ENCODE results near the gene GABRR3. TPM values are rescaled to one million over a fixed set of nuclear protein-coding genes. Genes with fewer than 3 reads are reported as not detected.

The GABRR3 gene
- total RNA-seq, 2 experiments from 2014 or later = not detected

- BruUV-seq (replicated peaks) = no TSS peak
- Histone ChIP-seq H3K4me1 (ENCODE audit: insufficient read depth, low read length, poor library complexity, severe bottlenecking) (peaks cover 7% of the 10 kb centered on the region), H3K36me3 (ENCODE audit: insufficient read depth, low read length) (no peaks in the 10 kb centered on the region), H2AFZ (ENCODE audit: low read length) (no peak overlapping the region), H3K4me2 (ENCODE audit: low read length) (no peak overlapping the region), H4K20me1 (ENCODE audit: insufficient read depth, low read length) (no peaks in the 10 kb centered on the region), H3K4me3 (ENCODE audit: low read depth, low read length, poor library complexity, severe bottlenecking) (no peak overlapping the region), H3K27ac (ENCODE audit: low read depth, low read length, poor library complexity, severe bottlenecking) (no peak overlapping the region), H3K9me2 (ENCODE audit: insufficient read depth, low read length) (no peaks in the 10 kb centered on the region), H3K79me2 (ENCODE audit: insufficient read depth, low read depth, low read length) (no peaks in the 10 kb centered on the region), H3K9me3 (ENCODE audit: low read length) (no peaks in the 10 kb centered on the region)
- intact Hi-C loops (cut with micrococcal nuclease; ENCODE audit: unreplicated experiment) = no loop called here
- no peak for DNase-seq (ENCODE audit: low spot score)
- POLR2A ChIA-PET = interaction anchor here (1.0 to 1.1 kb wide), 2 partner anchors 10 to 179 kb away, joined by 3 to 4 read pairs; no protein-coding TSS in a partner anchor
- TF ChIP-seq EZH2phosphoT487 (IDR thresholded peaks at IDR 0.05; ENCODE audit: borderline replicate concordance, low read depth, low read length) = no peak
- TF ChIP-seq CTCF (conservative IDR thresholded peaks at IDR 0.05; ENCODE audit: low read length) = no peak
- CTCF ChIA-PET (ENCODE audit: unreplicated experiment) = interaction anchor here (1.5 kb wide), 1 partner anchor 9 kb away, joined by 3 read pairs; no protein-coding TSS in a partner anchor
Observed at GRCh38 chr3:98002717-98003116, 32.4 kb downstream of the GABRR3 start.

- BruUV-seq (replicated peaks) = no TSS peak
- Histone ChIP-seq H3K27ac (ENCODE audit: low read depth, low read length, poor library complexity, severe bottlenecking) (no peak overlapping the region), H3K9me2 (ENCODE audit: insufficient read depth, low read length) (no peaks in the 10 kb centered on the region), H2AFZ (ENCODE audit: low read length) (no peak overlapping the region), H3K4me3 (ENCODE audit: low read depth, low read length, poor library complexity, severe bottlenecking) (no peak overlapping the region), H3K36me3 (ENCODE audit: insufficient read depth, low read length) (no peaks in the 10 kb centered on the region), H3K4me2 (ENCODE audit: low read length) (no peak overlapping the region), H3K9me3 (ENCODE audit: low read length) (no peaks in the 10 kb centered on the region), H4K20me1 (ENCODE audit: insufficient read depth, low read length) (no peaks in the 10 kb centered on the region), H3K79me2 (ENCODE audit: insufficient read depth, low read depth, low read length) (no peaks in the 10 kb centered on the region), H3K4me1 (ENCODE audit: insufficient read depth, low read length, poor library complexity, severe bottlenecking) (peaks cover 7% of the 10 kb centered on the region)
- POLR2A ChIA-PET = no interaction called here
- no peak for DNase-seq (ENCODE audit: low spot score)
- TF ChIP-seq CTCF (conservative IDR thresholded peaks at IDR 0.05; ENCODE audit: low read length) (no peak), EZH2phosphoT487 (IDR thresholded peaks at IDR 0.05; ENCODE audit: borderline replicate concordance, low read depth, low read length) (no peak)
- intact Hi-C loops (cut with micrococcal nuclease; ENCODE audit: unreplicated experiment) = no loop called here
- CTCF ChIA-PET (ENCODE audit: unreplicated experiment) = no interaction called here
Observed at GRCh38 chr3:97999994-98000393, 35.1 kb downstream of the GABRR3 start.

- no peaks in the 10 kb centered on the region for H3K36me3 ChIP-seq (ENCODE audit: insufficient read depth, low read length)
- no peak for DNase-seq (ENCODE audit: low spot score)
- ChIA-PET CTCF (ENCODE audit: unreplicated experiment) (no interaction called here), POLR2A (no interaction called here)
- H4K20me1 ChIP-seq (ENCODE audit: insufficient read depth, low read length) = no peaks in the 10 kb centered on the region
- TF ChIP-seq EZH2phosphoT487 (IDR thresholded peaks at IDR 0.05; ENCODE audit: borderline replicate concordance, low read depth, low read length) = no peak
- TF ChIP-seq CTCF (conservative IDR thresholded peaks at IDR 0.05; ENCODE audit: low read length) = no peak
- H3K4me2 ChIP-seq (ENCODE audit: low read length) = no peak overlapping the region
- peaks cover 7% of the 10 kb centered on the region for H3K4me1 ChIP-seq (ENCODE audit: insufficient read depth, low read length, poor library complexity, severe bottlenecking)
- H3K4me3 ChIP-seq (ENCODE audit: low read depth, low read length, poor library complexity, severe bottlenecking) = no peak overlapping the region
- H3K79me2 ChIP-seq (ENCODE audit: insufficient read depth, low read depth, low read length) = no peaks in the 10 kb centered on the region
- H3K9me2 ChIP-seq (ENCODE audit: insufficient read depth, low read length) = no peaks in the 10 kb centered on the region
- H3K27ac ChIP-seq (ENCODE audit: low read depth, low read length, poor library complexity, severe bottlenecking) = no peak overlapping the region
- BruUV-seq (replicated peaks) = no TSS peak
- no peak overlapping the region for H2AFZ ChIP-seq (ENCODE audit: low read length)
- intact Hi-C loops (cut with micrococcal nuclease; ENCODE audit: unreplicated experiment) = no loop called here
- H3K9me3 ChIP-seq (ENCODE audit: low read length) = no peaks in the 10 kb centered on the region
Observed at GRCh38 chr3:97999103-97999502, 36.0 kb downstream of the GABRR3 start.
